Measurements from ENCODE around the gene TMEM263.

DNA sequence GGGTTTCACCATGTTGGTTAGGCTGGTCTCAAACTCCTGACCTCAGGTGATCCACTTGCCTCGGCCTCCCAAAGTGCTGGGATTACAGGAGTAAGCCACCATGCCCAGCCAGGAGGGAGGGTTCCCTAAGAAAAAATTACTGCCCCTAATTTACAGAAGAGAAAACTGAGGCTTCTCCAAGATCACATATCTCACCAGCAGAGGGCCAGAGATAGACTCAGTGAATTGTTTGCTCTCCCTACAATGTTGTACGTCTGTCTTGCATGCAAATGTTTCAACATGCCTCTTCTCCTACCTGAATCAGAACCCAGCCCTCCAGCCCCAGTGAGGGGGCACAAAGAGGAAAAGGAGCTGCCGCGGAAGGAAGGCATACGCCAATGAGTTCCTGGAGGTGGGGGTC lies 48.3 kb upstream of the TMEM263 start:
- TF ChIP-seq, protein P1, sequence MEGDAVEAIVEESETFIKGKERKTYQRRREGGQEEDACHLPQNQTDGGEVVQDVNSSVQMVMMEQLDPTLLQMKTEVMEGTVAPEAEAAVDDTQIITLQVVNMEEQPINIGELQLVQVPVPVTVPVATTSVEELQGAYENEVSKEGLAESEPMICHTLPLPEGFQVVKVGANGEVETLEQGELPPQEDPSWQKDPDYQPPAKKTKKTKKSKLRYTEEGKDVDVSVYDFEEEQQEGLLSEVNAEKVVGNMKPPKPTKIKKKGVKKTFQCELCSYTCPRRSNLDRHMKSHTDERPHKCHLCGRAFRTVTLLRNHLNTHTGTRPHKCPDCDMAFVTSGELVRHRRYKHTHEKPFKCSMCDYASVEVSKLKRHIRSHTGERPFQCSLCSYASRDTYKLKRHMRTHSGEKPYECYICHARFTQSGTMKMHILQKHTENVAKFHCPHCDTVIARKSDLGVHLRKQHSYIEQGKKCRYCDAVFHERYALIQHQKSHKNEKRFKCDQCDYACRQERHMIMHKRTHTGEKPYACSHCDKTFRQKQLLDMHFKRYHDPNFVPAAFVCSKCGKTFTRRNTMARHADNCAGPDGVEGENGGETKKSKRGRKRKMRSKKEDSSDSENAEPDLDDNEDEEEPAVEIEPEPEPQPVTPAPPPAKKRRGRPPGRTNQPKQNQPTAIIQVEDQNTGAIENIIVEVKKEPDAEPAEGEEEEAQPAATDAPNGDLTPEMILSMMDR (IDR thresholded peaks at IDR 0.05) = no peak; the same call in 1 of the 2 replicates
- no peak for TF ChIP-seq SIN3A (IDR thresholded peaks at IDR 0.05; ENCODE audit: borderline replicate concordance, insufficient read depth, low read depth, low read length)
- no peak for TF ChIP-seq POLR2AphosphoS5 (IDR thresholded peaks at IDR 0.05; ENCODE audit: low read depth, low read length)
